HG02840 (cell line): ENCODE data around the gene DCDC2.
"Not testable (repeated sequence)": the region's sequence is repeated elsewhere in the genome, so short reads cannot be mapped to it uniquely, and the experiment has no call there.

Experiments used
- ATAC-seq: cut with Tn5 transposase; IDR thresholded peaks from one replicate; pipeline ENCODE4 v1.9.1; 2021; ENCODE audit warnings: mild to moderate bottlenecking, moderate library complexity, moderate number of reproducible peaks; ENCODE audit not compliant: unreplicated experiment, low FRiP score

The DCDC2 gene

GRCh38 chr6:24273096-24273870 is 84.6 kb downstream of the DCDC2 start:
- no peak for ATAC-seq

- no peak for ATAC-seq
These were observed 85.3 kb downstream of the DCDC2 start for GRCh38 chr6:24272553-24272952.

DNA sequence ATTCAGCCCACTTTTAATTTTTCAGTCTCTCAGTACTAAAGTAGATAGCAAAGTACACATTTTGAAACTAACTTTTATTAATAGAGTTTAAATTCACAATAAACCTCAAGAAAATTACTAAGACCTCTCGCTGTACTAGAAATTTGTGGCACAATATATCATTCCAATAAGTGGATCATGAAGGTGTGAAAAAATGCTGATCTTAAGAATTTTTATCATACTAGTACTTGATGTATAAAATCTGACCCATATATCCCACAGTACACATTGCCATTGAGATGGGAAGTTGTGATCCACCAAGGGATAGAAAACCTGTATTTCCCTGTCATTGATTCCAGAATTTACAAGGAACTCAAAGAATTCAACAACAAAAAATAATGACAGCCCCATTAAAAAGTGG is 85.7 kb downstream of the DCDC2 start:
- ATAC-seq: no peak

DNA sequence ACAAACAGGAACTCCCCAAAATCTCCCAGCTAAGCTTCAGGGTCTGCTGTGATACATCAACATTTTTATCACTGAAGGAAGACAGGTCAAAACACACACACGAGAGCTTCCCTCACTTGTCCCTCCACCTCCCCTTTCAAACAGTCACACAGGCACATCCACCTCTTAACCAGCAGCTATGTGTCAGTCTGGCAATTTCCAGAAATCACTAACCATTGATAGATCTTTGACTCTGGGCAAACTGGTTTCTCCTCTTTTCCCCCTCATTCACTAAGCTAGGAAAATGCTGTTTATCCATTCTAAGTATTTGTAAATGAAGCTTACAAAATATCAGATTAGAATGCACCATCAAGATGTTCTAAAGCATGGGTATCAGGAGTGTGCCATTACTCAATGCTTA is 87.8 kb downstream of the DCDC2 start:
- no peak for ATAC-seq

DNA sequence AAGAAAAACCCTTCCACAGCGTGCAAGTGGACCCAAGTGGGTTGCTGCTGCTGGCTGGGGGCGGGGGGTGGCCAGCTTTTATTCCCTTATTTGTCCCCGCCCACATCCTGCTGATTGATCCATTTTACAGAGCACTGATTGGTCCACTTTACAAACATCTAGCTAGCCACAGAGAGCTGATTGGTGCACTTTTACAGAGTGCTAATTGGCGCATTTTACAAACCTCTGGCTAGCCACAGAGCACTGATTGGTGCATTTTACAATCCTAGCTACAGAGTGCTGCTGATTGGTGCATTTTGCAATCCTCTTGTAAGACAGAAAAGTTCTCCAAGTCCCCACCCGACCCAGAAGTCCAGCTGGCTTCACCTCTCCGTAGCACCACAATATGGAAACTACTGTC is 99.6 kb downstream of the DCDC2 start:
- not testable (repeated sequence) for ATAC-seq

- ATAC-seq: no peak
These were observed 100.6 kb downstream of the DCDC2 start for GRCh38 chr6:24257282-24257681.

DNA sequence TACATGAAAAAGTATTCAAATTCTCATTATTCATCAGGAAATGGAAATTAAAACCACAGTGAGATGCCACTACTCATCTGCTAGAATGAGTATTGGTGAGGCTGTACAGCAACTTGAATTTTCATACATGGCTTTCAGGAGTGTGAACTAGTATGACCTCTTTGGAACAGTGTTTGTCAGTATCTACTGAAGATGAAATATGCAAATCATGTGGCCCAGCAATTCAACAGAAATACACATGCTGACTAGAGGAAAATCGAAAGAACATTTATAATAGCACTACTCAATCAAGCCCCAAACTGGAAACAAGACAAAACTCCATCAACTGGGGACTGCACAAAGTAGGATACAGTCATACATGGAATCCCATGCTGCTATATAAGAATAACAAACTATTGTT is 102.2 kb downstream of the DCDC2 start:
- ATAC-seq: peak; percentile 87

- ATAC-seq: no peak
These were observed 104.5 kb downstream of the DCDC2 start for GRCh38 chr6:24253360-24253759.

GRCh38 chr6:24252280-24252679 is 105.6 kb downstream of the DCDC2 start:
- ATAC-seq: no peak

DNA sequence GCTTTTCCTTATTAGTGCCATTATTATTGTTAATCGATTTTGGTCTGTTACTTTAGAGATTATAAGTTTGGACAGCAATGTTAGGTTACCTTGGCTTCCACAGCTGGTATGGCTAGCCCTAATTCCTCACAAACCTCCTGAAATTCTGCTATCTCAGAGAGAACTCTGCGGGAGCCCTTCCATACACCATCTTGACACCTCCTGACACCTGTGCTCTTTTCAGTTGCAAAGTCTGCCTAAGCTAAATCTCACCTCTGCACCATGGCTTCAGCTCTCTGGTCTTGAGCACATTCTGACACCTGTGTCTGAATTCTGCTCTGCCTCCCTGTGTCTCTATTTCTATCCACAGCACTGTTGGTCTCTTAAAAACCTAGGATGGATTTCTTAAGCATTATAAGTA is 106.5 kb downstream of the DCDC2 start:
- ATAC-seq: no peak

GRCh38 chr6:24249926-24250325 is 107.9 kb downstream of the DCDC2 start:
- no peak for ATAC-seq

DNA sequence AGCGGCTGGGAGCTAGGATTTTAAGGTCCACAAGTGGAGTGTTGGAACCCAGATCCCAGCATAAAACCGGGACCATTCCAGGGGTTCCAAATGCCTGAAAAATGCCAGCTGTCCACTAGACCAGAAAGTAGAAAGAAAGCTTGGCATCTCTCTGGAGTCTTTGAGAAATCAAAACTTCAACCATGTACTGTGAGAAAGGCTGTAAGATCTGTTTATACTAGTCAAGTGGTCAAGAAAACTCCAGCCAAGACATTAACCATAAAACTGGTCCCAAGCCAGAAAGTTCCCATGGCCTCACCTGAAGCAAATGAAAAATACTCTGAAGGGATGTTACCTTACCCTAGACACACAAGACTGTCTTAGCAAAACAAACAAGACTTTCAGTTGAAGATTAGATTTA is 112.6 kb downstream of the DCDC2 start:
- no peak for ATAC-seq

DNA sequence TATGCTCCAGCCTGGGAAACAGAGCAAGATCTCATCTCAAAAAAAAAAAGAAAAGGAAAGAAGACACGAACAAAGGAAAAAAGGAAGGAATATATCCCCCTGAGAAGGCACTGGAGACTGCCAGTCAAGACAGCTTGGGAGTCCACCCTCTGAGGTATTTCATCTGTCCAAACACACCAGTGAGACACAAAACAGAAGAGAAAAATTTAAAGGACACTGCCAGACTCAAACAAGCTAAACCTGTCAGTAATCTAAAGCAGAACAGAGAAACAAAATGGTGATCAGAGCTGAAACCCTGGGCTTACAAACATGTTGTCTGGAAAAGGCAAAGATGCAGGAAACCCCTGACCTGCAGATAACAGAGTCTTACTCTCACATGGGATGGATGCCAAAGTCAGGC is 114.9 kb downstream of the DCDC2 start:
- no peak for ATAC-seq

DNA sequence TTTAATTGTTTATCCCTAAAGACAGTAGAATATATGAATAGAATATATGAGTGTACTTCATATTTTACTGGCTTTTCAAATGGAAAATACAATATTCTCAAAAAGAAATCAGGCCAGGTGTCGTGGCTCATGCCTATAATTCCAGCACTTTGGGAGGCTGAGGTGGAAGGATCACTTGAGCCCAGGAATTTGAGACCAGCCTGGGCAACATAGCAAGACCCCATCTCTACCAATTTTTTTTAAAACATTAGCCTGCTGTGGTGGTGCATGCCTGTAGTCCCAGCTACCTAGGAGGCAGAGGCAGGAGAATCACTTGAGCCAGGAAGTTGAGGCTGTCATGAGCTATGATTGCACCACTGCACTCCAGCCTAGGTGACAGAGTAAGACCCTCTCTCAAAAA is 116.1 kb downstream of the DCDC2 start:
- not testable (repeated sequence) for ATAC-seq

DNA sequence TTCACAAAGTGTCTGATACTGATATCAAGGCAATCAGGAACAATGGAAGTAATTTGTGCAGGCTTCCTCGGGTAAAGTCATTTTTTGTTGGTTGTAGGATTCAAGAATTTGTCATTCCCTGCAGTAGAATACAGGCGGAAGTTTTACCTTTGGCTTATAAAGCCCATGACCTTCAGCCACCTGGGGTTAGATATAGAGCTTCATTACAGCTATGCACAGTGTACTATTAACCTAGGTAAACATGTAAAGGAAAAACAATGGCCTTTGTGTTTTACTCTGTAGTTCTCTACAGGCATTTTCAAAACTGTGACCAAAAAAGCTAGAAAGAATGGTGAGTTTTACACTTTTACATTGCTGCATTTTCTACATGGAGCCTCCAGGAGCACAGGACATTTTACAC is 116.9 kb downstream of the DCDC2 start:
- no peak for ATAC-seq

GRCh38 chr6:24240380-24240928 is 117.4 kb downstream of the DCDC2 start:
- no peak for ATAC-seq

DNA sequence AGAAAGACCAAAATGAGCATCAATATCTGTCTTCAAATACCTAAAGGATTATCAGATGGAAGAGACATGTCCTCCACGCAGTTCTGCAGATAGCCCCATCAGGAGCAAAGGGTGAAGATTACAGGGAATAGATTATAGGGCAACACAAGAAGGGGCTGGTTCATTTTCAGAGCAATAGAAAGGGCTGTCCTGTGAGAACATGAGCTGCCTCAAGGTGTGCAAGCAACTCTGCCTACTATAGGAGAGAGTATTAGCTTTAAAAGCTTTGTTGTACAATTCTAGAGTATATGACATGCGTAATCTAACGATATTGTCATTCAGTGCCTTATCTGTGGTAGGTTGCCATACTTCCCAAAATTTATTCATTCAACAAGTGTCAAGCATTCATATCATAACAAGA is 119.2 kb downstream of the DCDC2 start:
- ATAC-seq: no peak

DNA sequence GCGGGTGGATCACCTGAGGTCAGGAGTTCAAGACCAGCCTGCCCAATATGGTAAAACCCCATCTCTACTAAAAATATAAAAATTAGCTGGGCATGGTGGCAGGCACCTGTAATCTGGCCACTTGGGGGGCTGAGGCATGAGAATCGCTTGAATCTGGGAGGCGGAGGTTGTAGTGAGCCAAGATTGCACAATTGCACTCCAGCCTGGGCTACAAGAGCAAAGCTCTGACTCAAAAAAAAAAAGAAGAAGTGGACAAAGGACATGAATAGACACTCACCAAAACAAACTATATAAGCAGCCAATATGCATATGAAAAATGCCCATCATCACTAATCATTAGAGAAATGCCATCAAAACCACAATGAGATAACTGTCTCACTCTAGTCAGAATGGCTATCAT is 121.1 kb downstream of the DCDC2 start:
- not testable (repeated sequence) for ATAC-seq

DNA sequence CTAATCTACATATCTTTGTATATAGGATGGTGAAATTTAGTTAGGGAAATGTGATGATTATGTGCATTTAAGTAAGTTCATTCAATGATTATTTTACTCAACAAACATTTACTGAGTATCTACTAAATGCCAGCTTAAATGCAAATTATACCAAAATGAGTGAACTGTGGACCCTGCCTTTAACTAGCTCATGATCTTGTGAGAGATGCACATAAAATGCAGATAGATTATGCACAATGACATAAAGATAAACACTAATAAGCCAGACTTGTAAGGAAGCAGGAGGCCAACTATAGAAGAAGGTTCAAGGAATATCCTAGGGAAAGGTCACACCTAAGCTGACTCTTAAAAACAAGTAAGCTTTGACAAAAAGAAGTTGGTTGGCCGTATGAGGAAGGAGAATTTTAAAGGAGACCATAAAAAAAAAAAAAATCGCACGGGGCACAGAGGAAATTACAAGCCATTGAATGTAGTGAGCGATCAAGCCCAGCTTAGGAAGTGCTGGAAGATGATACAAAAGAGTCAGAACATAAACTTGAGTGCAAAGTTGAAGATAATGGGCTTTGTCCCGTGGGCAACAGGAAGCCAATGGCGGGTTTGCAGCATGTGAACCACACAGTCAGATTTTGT is 123.9 kb downstream of the DCDC2 start:
- ATAC-seq: no peak

GRCh38 chr6:24231438-24231977 is 126.4 kb downstream of the DCDC2 start:
- ATAC-seq: no peak

- no peak for ATAC-seq
These were observed 128.0 kb downstream of the DCDC2 start for GRCh38 chr6:24229696-24230405.
